ENCODE measurements around the gene CHAF1A.

Gene CHAF1A

GRCh38 chr19:4456476-4456842, 54.0 kb downstream of the CHAF1A start (continued):
- TF ChIP-seq ZNF221 (tag by site-specific recombination; IDR thresholded peaks at IDR 0.05; ENCODE audit: borderline replicate concordance) (no peak), ZNF518A (tag by site-specific recombination; conservative IDR thresholded peaks at IDR 0.05; ENCODE audit: low read depth) (no peak), ZNF561 (tag by site-specific recombination; IDR thresholded peaks at IDR 0.05; ENCODE audit: borderline replicate concordance) (no peak), IKZF3 (tag by site-specific recombination; IDR thresholded peaks at IDR 0.05) (0 out of 2 replicates have a peak, but pooled peaks have one; percentile 26), ZBTB11 (tag by site-specific recombination; conservative IDR thresholded peaks at IDR 0.05; ENCODE audit: low read depth) (0 out of 2 replicates have a peak, but pooled peaks have one; percentile 4), ZNF426 (tag by site-specific recombination; IDR thresholded peaks at IDR 0.05) (no peak), ZNF335 (tag by site-specific recombination; conservative IDR thresholded peaks at IDR 0.05) (no peak), MYNN (tag by site-specific recombination; IDR thresholded peaks at IDR 0.05; ENCODE audit: borderline replicate concordance) (no peak), ZSCAN4 (tag by site-specific recombination; IDR thresholded peaks at IDR 0.05) (no peak), ZNF350 (tag by site-specific recombination; IDR thresholded peaks at IDR 0.05) (no peak), ZNF747 (tag by site-specific recombination; IDR thresholded peaks at IDR 0.05) (no peak), ZNF692 (tag by site-specific recombination; IDR thresholded peaks at IDR 0.05) (no peak), ZNF202 (tag by site-specific recombination; IDR thresholded peaks at IDR 0.05; ENCODE audit: borderline replicate concordance) (no peak), ZNF394 (tag by site-specific recombination; IDR thresholded peaks at IDR 0.05; ENCODE audit: borderline replicate concordance) (peak; percentile 63; the same call in 1 of the 2 replicates)

All from HEK293 (cell line).